ENCODE data around the gene CCDC184. TPM values are rescaled to one million over a fixed set of nuclear protein-coding genes. Genes with fewer than 3 reads are reported as not detected.

Gene CCDC184
- polyA plus RNA-seq, 1 of the 3 experiments (the other 2 are of a cell fraction): 5.8 TPM

GRCh38 chr12:48202766-48203165 is 19.3 kb downstream of the CCDC184 start:
- Histone ChIP-seq H3K27ac (ENCODE audit: low read depth in 2 of 2, low read length in 1 of 2) (no peak overlapping the region), H3K9me2 (no peaks in the 10 kb centered on the region), H3K27me3 (ENCODE audit: insufficient read depth) (no peaks in the 10 kb centered on the region), H3F3A (replicated peaks; ENCODE audit: insufficient read depth) (peaks cover 4% of the 10 kb centered on the region), H3K4me2 (no peak overlapping the region), H4K20me1 (ENCODE audit: insufficient read depth) (no peaks in the 10 kb centered on the region), H3K4me1 (ENCODE audit: control insufficient read depth in 1 of 2, insufficient read depth in 2 of 2, low read depth in 1 of 2, low read length in 1 of 2) (peaks cover 0 to 5% of the 10 kb centered on the region in 2 experiments; a peak in 1 of 4 replicates), H3K36me3 (replicated peaks in 1 of 2; ENCODE audit: control insufficient read depth in 1 of 2, insufficient read depth in 2 of 2, low read length in 1 of 2) (no peaks in the 10 kb centered on the region), H2AFZ (ENCODE audit: low read depth) (no peak overlapping the region), H3K79me2 (ENCODE audit: insufficient read depth) (no peaks in the 10 kb centered on the region), H3K9ac (no peak overlapping the region), H3K9me3 (peaks cover 6% of the 10 kb centered on the region; the same call in 1 of the 2 replicates), H3K4me3 (ENCODE audit: low read depth in 2 of 2, low read length in 1 of 2) (no peak overlapping the region)
- WGBS (ENCODE audit: low lambda C conversion rate): 84% methylated on average over 8 of the region's 8 CpGs
- TF ChIP-seq TAF1 (IDR thresholded peaks at IDR 0.05; ENCODE audit: borderline replicate concordance, low read depth, low read length): no peak
- no peak for TF ChIP-seq GABPA (IDR thresholded peaks at IDR 0.05; ENCODE audit: low read depth)
- TF ChIP-seq NRF1 (IDR thresholded peaks at IDR 0.05; ENCODE audit: low read depth, low read length): no peak
- TF ChIP-seq FOXM1 (IDR thresholded peaks at IDR 0.05; ENCODE audit: low read depth): no peak
- TF ChIP-seq JUND (IDR thresholded peaks at IDR 0.05): no peak
- no peak for TF ChIP-seq PBX3 (IDR thresholded peaks at IDR 0.05)
- no peak for TF ChIP-seq MAX (IDR thresholded peaks at IDR 0.05; ENCODE audit: low read depth)
- TF ChIP-seq FOSL2 (IDR thresholded peaks at IDR 0.05; ENCODE audit: borderline replicate concordance, low read depth): no peak
- TF ChIP-seq CTCF (IDR thresholded peaks at IDR 0.05): no peak
- no peak for TF ChIP-seq TEAD4 (IDR thresholded peaks at IDR 0.05; ENCODE audit: borderline replicate concordance, insufficient read depth)
- TF ChIP-seq MEF2A (IDR thresholded peaks at IDR 0.05; ENCODE audit: borderline replicate concordance, low read depth): no peak
- no peak for TF ChIP-seq ELF1 (IDR thresholded peaks at IDR 0.05)
- no peak for TF ChIP-seq RAD21 (IDR thresholded peaks at IDR 0.05; ENCODE audit: low read length)
- no peak for TF ChIP-seq REST (IDR thresholded peaks at IDR 0.05; ENCODE audit: low read depth, low read length)
- TF ChIP-seq ZBTB33 (IDR thresholded peaks at IDR 0.05; ENCODE audit: borderline replicate concordance, low read depth): no peak
- no peak for TF ChIP-seq USF1 (IDR thresholded peaks at IDR 0.05; ENCODE audit: borderline replicate concordance, low read depth)
- DNase-seq: no peak
- ChIA-PET POLR2A (no interaction called here), CTCF (interaction anchor here (1.5 to 6.4 kb wide), 2 partner anchors 16 to 416 kb away, joined by 4 to 90 read pairs; partner anchors contain the start of gene CCDC184)

Data from SK-N-SH (cell line).